Activated CD4-positive, alpha-beta T cell treated with anti-CD3 and anti-CD28 coated beads, Interleukin-2, amount 10 ng/mL, durations not matched to agents 7 days and 5 days (primary cell): Measurements from ENCODE around the gene ZBTB8A. TPM values are rescaled to one million over a fixed set of nuclear protein-coding genes. Genes with fewer than 3 reads are reported as not detected.

Source experiments
- CTCF ChIA-PET: fragments of 350-600 bp; sonication (Branson Sonifier 250); formaldehyde crosslinking; loops from one replicate; lab custom pipeline; 2021; ENCODE audit warnings: antibody characterized with exemption; lab: Charles Lee
- POLR2A ChIA-PET: fragments of 350-600 bp; sonication (Branson Sonifier 250); formaldehyde crosslinking; loops from one replicate; lab custom pipeline; 2021; ENCODE audit warnings: antibody characterized with exemption; lab: Charles Lee
- DNase-seq: peaks from one replicate; pipeline ENCODE4 v3.0.0-alpha.2; 2020
- H3K27ac Mint-ChIP-seq: one replicate; pipeline ENCODE4 v1.8.0; 2021; ENCODE audit warnings: mild to moderate bottlenecking, moderate library complexity, mixed read lengths
- H3K27me3 Mint-ChIP-seq: one replicate; pipeline ENCODE4 v1.8.0; 2021; ENCODE audit warnings: mixed read lengths
- H3K36me3 Mint-ChIP-seq: one replicate; pipeline ENCODE4 v1.8.0; 2021; ENCODE audit warnings: low read depth, mixed read lengths
- H3K4me1 Mint-ChIP-seq: one replicate; pipeline ENCODE4 v1.8.0; 2021; ENCODE audit warnings: mixed read lengths
- H3K4me3 Mint-ChIP-seq: one replicate; pipeline ENCODE4 v1.8.0; 2021; ENCODE audit warnings: mild to moderate bottlenecking, moderate library complexity, mixed read lengths
- H3K9me3 Mint-ChIP-seq: one replicate; pipeline ENCODE4 v1.8.0; 2021; ENCODE audit warnings: mixed read lengths
- total RNA-seq, 2 experiments: library from RNA; stranded (reverse); gene quantifications; one replicate each; pipeline ENCODE4 v1.2.3, GENCODE V29; 2021

The ZBTB8A gene
- total RNA-seq = under 1 TPM; 0.20 to 0.31 TPM

DNA sequence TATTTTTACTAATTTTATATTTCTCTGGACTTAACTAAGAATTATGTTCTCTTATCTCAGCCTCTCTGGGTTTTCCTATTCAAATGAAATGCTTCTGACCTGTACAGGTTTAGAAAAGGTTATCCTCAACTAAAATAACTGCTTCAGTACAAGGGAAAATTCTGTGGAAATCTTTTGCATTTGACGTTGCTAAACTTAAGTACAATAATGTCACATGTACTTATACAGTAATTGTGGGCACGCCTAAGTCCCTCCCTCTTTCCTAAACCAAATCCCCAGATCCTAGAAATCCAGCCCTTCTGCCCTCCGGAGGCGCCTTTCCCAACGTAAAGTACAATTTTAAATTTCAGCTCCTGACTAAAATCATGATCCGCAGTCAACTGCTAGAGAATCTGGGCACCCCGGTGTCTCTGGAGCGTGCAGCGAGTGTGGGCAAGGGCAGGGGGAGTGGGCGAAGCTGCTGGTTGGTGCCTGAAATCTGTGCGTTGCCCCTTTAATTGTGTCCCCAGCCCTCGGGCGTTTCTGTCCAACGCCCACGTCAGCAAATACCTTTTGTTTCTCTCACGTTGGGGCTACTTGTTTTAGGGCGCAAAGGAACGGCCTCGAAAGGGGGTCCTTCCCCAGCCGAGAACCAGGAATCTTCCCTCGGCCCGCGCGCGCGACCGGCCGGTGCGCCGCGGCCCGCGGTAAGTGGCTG lies at the start of gene ZBTB8A:
Gene ZBTB8A, plus strand, starts transcription at position 541 of the 697 bp plus-strand sequence. CDS start 53,505 bp downstream, outside the sequence.
- Mint-ChIP-seq H3K4me1 (peaks cover 8% of the 10 kb centered on the region), H3K36me3 (peaks cover 2% of the 10 kb centered on the region), H3K4me3 (peak within 1 kb of the TSS; percentile 63), H3K27me3 (peaks cover 74% of the 10 kb centered on the region), H3K9me3 (no peaks in the 10 kb centered on the region), H3K27ac (peak within 1 kb of the TSS; percentile 7)
- CTCF ChIA-PET = interaction anchor here (0.7 kb wide), 1 partner anchor 173 kb away, joined by 3 read pairs; no protein-coding TSS in a partner anchor
- POLR2A ChIA-PET = no interaction called here
- no peak for DNase-seq

DNA sequence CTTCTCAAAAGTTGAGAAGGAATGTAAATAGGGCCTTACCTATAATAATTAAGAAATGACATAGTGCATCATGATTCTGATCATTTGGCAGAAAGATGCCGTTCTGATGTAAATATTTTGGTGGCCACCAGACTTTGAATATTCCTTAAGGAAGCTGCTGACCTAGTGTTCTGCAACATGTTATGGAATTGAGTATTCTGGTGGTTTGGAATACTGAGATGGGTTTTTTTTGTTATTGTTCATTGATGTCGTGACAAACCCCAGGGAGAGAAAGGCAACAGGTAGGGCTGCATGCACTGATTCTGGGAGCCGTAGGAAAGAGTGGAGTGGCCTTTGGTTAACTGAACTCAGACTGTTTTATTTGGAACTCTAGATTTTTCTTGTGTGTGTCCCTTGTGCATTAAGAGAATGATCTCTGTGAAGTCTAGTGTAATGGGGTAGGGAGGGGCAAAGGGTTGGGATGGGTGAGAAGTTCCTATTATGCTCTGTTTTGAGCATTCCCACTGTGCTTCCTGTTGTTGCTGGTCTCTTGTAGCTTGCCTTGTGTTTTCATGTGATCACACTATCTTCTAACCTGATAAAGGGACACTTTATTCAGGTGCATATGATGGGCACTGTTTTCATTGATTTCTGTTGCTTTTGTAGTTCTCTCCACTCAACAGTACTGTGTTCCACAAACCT lies 49.3 kb upstream of the ZBTB8A start:
- POLR2A ChIA-PET = no interaction called here
- Mint-ChIP-seq H3K27me3 (peaks cover 28% of the 10 kb centered on the region), H3K4me1 (no peaks in the 10 kb centered on the region), H3K27ac (no peak overlapping the region), H3K9me3 (no peaks in the 10 kb centered on the region), H3K36me3 (no peaks in the 10 kb centered on the region), H3K4me3 (no peak overlapping the region)
- CTCF ChIA-PET = no interaction called here
- no peak for DNase-seq

DNA sequence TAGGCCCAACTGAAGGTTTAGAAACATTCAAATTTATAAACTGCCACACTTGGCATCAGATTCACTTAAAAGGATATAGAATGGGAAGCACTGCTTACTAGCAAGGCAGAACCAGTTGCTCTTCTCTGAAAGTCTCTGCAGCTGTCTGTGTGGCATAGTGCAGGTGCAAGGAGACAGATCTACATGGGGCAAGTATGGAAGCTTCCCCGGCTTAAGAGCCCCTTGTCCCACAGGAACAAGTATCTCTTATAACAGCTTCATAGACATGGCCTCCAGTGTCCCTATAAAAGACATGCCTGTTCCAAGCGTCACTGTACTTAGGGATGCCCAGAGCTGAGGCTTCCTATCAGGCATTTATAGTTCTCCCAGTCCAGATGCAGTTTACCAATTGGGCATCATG lies 47.8 kb upstream of the ZBTB8A start:
- ChIA-PET POLR2A (no interaction called here), CTCF (interaction anchor here (0.6 kb wide), 1 partner anchor 78 kb away, joined by 3 read pairs; no protein-coding TSS in a partner anchor)
- DNase-seq = no peak
- Mint-ChIP-seq H3K36me3 (no peaks in the 10 kb centered on the region), H3K27ac (no peak overlapping the region), H3K27me3 (peaks cover 30% of the 10 kb centered on the region), H3K9me3 (no peaks in the 10 kb centered on the region), H3K4me3 (no peak overlapping the region), H3K4me1 (no peaks in the 10 kb centered on the region)

DNA sequence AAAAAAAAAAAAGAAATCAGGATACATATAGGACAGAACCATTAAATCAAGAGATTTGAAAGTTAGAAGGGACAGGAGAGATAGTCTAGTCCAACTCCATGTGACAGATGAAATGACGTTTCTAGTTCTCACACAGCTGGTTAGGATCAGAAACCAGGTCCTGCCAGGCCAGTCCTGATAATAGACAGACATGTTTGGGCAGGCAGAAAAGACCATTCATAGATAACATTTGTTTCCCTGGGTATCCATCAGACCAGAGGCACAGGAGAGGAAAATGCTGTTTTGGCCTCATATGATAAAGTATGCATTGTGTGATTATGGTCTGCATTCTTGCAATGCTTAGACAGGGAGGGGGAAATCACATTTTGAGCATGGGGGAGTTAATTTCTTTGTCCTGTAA lies 45.0 kb upstream of the ZBTB8A start:
- Mint-ChIP-seq H3K27ac (no peak overlapping the region), H3K9me3 (no peaks in the 10 kb centered on the region), H3K4me1 (peaks cover under 1% of the 10 kb centered on the region), H3K36me3 (no peaks in the 10 kb centered on the region), H3K27me3 (peaks cover 37% of the 10 kb centered on the region), H3K4me3 (no peak overlapping the region)
- ChIA-PET CTCF (no interaction called here), POLR2A (no interaction called here)
- DNase-seq = no peak

DNA sequence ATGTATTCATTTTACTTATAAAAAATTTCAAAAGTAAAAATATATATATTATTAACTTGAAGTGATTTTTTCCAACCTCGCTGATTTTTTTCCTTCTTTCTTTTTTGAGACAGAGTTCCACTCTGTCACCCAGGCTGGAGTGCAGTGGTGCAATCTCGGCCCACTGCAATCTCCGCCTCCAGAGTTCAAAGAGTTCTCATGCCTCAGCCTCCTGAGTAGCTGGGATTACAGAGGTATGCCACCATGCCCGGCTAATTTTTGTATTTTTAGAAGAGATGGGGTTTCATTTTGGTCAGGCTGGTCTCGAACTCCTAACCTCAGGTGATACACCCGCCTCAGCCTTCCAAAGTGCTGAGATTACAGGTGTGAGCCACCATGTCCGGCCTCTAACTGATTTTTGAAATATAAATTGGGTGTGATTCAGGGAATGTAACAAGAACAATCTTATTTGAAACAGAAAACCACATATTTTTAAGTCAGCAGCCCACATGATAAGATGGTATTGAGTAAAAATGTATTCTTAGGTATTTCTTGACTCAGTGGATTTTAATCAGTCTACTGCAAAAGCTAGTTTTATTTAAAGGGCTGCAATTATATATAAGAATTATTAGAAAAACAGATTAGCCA lies 44.4 kb upstream of the ZBTB8A start:
- no peak overlapping the region for H3K27ac Mint-ChIP-seq
- no peak overlapping the region for H3K4me3 Mint-ChIP-seq
- H3K27me3 Mint-ChIP-seq = peaks cover 40% of the 10 kb centered on the region
- no peak for DNase-seq
- CTCF ChIA-PET = no interaction called here
- H3K9me3 Mint-ChIP-seq = no peaks in the 10 kb centered on the region
- H3K36me3 Mint-ChIP-seq = no peaks in the 10 kb centered on the region
- peaks cover 4% of the 10 kb centered on the region for H3K4me1 Mint-ChIP-seq
- POLR2A ChIA-PET = no interaction called here

DNA sequence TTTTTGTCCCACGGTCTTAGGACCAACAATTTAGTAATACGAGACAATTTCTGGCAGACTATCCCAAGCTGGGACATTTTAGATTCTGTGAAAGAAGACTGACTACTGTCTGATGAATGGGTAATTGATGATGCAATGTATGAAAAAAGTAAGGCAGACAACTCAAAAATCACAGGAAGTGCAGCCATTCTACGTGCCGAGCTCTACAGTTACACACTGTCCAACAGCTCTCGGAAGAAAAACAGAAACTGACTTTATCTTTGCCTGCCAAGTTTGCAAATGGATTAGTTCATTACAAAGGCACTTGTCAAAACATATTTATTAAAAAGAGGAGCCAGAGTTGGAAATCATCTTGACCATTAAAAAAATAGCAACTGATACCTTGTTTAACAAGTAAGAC lies 43.1 kb upstream of the ZBTB8A start:
- Mint-ChIP-seq H3K4me1 (peaks cover 10% of the 10 kb centered on the region), H3K27ac (peak overlapping the region; percentile 9), H3K9me3 (no peaks in the 10 kb centered on the region), H3K36me3 (no peaks in the 10 kb centered on the region), H3K27me3 (peaks cover 41% of the 10 kb centered on the region), H3K4me3 (no peak overlapping the region)
- ChIA-PET CTCF (no interaction called here), POLR2A (no interaction called here)
- no peak for DNase-seq

DNA sequence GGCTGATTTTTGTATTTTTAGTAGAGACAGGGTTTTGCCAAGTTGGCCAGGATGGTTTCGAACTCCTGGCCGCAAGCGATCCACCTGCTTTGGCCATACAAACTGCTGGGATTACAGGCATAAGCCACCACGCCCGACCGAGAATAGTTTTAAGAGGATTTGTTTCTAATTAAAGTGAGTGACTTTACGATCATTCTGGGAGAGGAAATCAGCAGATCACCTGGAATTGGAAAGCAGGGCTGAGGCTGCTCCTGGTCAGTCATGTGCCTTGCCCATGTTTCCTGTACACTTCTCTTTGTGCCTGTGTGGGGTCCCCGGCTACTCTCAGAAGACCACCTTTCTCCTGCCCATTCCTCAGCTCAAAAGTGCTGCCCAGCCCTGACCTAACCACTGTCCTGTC lies 40.5 kb upstream of the ZBTB8A start:
- no peak overlapping the region for H3K4me3 Mint-ChIP-seq
- no peak overlapping the region for H3K27ac Mint-ChIP-seq
- H3K36me3 Mint-ChIP-seq = no peaks in the 10 kb centered on the region
- ChIA-PET CTCF (no interaction called here), POLR2A (no interaction called here)
- H3K9me3 Mint-ChIP-seq = no peaks in the 10 kb centered on the region
- H3K27me3 Mint-ChIP-seq = peaks cover 50% of the 10 kb centered on the region
- H3K4me1 Mint-ChIP-seq = peaks cover 10% of the 10 kb centered on the region
- DNase-seq = no peak

DNA sequence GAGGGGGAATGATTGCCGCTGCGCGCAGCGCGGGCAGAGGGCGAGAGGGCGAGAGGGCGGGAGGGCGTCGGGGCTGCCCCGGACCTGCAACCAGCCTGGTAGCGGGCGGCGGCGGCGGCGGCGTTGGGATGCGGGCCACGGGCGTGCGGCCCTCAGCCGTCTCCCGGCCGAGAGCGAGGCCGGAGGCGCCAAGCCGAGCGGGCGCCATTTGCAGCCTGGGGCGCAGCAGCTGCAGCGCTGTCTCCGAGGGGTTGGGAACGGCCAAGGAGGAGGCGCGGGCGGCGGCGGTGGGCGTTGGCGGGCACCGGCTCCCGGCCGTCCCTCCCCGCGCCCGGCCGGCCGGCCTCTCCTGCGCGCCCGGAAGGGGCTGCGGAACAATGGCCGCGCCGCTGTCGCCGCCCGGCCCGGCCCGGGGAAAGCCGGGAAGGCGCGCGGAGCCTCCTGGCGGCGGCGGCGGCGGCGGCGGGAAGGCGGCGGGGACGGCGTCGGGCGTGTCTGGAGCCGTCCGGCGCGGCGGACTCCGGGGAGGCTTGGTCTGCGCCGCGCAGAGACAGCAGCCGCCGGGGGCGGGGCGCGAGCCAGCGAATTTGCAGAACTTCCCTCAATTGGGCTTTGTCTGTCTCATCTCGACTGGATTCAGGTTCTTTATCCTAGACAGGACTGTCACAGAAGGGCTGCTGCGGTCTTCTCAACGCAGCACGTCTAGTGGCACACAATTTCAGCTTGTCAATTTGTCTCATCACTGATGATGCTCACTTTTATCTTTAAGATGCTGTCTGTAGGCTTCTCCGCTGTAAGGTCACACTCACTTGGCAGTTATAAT lies 38.6 kb upstream of the ZBTB8A start:
- Mint-ChIP-seq H3K27me3 (peaks cover 51% of the 10 kb centered on the region), H3K36me3 (no peaks in the 10 kb centered on the region), H3K27ac (peak overlapping the region; percentile 41), H3K4me1 (peaks cover 10% of the 10 kb centered on the region), H3K9me3 (no peaks in the 10 kb centered on the region), H3K4me3 (peak overlapping the region; percentile 75)
- POLR2A ChIA-PET = no interaction called here
- CTCF ChIA-PET = interaction anchor here (1.5 kb wide), 1 partner anchor 20 kb away, joined by 7 read pairs; no protein-coding TSS in a partner anchor
- peak; percentile 9 for DNase-seq

DNA sequence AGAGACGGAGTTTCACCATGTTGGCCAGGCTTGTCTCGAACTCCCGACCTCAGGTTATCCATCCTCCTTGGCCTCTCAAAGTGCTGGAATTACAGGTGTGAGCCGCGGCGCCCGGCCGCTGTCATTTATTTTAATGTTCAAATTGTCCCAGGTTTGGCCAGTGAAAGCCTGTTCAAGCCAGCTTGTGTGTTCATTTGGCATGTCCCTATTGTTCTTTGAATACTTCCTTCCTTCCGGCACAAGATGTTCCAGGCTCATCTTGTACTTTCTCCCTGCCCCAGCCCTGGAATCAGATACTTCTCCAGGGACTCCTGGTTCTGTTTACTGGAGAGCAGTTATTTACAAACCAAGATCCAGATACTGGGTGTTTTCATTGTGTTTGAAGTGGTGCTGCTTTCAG lies 37.4 kb upstream of the ZBTB8A start:
- peaks cover 10% of the 10 kb centered on the region for H3K4me1 Mint-ChIP-seq
- H3K27me3 Mint-ChIP-seq = peaks cover 49% of the 10 kb centered on the region
- no peaks in the 10 kb centered on the region for H3K9me3 Mint-ChIP-seq
- no peak overlapping the region for H3K4me3 Mint-ChIP-seq
- CTCF ChIA-PET = interaction anchor here (0.6 to 1.5 kb wide), 2 partner anchors 19 to 679 kb away, joined by 3 to 7 read pairs; no protein-coding TSS in a partner anchor
- POLR2A ChIA-PET = no interaction called here
- DNase-seq = no peak
- no peak overlapping the region for H3K27ac Mint-ChIP-seq
- no peaks in the 10 kb centered on the region for H3K36me3 Mint-ChIP-seq

DNA sequence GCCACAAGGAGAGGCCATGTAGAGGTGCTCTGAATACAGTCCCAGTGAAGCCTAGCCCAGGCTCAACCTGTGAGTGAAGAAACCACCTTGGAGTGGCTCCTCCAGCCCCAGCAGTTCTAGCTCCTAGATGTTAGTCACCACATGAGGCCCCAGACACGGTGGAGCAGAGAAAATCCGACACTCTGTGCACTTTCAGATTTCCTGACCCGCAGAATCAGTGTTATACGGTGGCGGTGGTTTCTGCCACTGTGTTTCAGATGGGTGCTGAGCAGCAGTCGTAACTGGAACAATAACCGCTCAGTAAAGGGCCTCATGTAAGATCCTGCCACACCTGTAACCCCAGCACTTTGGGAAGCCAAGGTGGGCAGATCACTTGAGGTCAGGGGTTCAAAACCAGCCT lies 36.1 kb upstream of the ZBTB8A start:
- Mint-ChIP-seq H3K4me3 (no peak overlapping the region), H3K4me1 (peaks cover 10% of the 10 kb centered on the region), H3K9me3 (no peaks in the 10 kb centered on the region), H3K27ac (no peak overlapping the region), H3K27me3 (peaks cover 41% of the 10 kb centered on the region), H3K36me3 (no peaks in the 10 kb centered on the region)
- no peak for DNase-seq
- POLR2A ChIA-PET = no interaction called here
- CTCF ChIA-PET = interaction anchor here (0.6 kb wide), 1 partner anchor 422 kb away, joined by 3 read pairs; no protein-coding TSS in a partner anchor

DNA sequence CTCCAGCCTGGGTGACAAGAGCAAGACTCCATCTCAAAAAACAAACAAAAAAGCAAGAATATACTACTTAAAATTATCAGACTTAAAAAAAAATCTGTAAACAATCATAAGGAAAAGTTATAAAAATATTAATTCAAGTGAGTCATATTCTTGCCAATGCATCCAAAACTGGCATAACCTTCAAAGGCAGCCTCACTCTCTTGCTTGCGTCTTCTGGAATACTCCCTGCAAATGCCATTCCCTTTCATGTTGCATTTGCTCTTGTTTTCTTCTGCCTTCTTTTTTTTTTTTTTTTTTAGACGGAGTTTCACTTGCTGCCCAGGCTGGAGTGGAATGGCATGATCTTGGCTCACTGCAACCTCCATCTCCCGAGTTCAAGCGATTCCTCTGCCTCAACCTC lies 32.2 kb upstream of the ZBTB8A start:
- CTCF ChIA-PET = interaction anchor here (0.6 kb wide), 1 partner anchor 20 kb away, joined by 5 read pairs; no protein-coding TSS in a partner anchor
- no peaks in the 10 kb centered on the region for H3K36me3 Mint-ChIP-seq
- no peak overlapping the region for H3K4me3 Mint-ChIP-seq
- POLR2A ChIA-PET = no interaction called here
- no peak overlapping the region for H3K27ac Mint-ChIP-seq
- H3K4me1 Mint-ChIP-seq = no peaks in the 10 kb centered on the region
- DNase-seq = no peak
- no peaks in the 10 kb centered on the region for H3K9me3 Mint-ChIP-seq
- peaks cover 23% of the 10 kb centered on the region for H3K27me3 Mint-ChIP-seq

DNA sequence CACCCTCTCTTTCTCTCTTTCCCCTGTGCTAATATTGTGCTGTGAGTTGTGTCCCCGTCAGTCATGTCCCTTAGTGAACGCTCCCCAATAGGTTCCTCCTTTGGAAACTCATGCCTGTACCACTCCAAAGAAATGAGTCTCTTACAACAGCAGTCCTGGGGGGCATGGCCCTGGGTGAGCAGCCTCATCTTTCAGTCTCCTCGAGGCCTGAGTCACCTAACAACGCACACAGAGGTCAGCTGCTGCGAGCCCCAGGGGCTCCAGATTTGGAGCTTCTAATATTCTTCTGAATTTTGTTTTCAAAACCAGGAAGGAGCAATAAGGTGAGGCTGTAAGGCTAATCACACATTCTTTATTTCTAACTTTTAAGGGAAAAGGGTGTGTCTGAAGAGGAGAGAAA lies 30.5 kb upstream of the ZBTB8A start:
- DNase-seq = no peak
- H3K4me3 Mint-ChIP-seq = no peak overlapping the region
- CTCF ChIA-PET = no interaction called here
- POLR2A ChIA-PET = no interaction called here
- H3K36me3 Mint-ChIP-seq = no peaks in the 10 kb centered on the region
- H3K4me1 Mint-ChIP-seq = no peaks in the 10 kb centered on the region
- H3K27ac Mint-ChIP-seq = no peak overlapping the region
- no peaks in the 10 kb centered on the region for H3K9me3 Mint-ChIP-seq
- peaks cover 23% of the 10 kb centered on the region for H3K27me3 Mint-ChIP-seq
